ENCODE measurements around the gene RBBP5.

RBBP5 gene

GRCh38 chr1:205054013-205054412 is 67.8 kb downstream of the RBBP5 start:
- DNase-seq = no peak

GRCh38 chr1:205053296-205053695 is 68.5 kb downstream of the RBBP5 start:
- DNase-seq = no peak

- DNase-seq = no peak
Measured at GRCh38 chr1:205052690-205053089, 69.1 kb downstream of the RBBP5 start.

GRCh38 chr1:205049479-205049878 is 72.3 kb downstream of the RBBP5 start:
- no peak for DNase-seq

- DNase-seq = no peak
Measured at GRCh38 chr1:205048382-205048781, 73.4 kb downstream of the RBBP5 start.

GRCh38 chr1:205047764-205048231 is 74.0 kb downstream of the RBBP5 start:
- DNase-seq = no peak

- no peak for DNase-seq
Measured at GRCh38 chr1:205046870-205047269, 74.9 kb downstream of the RBBP5 start.

- no peak for DNase-seq
Measured at GRCh38 chr1:205045146-205045545, 76.6 kb downstream of the RBBP5 start.

GRCh38 chr1:205044741-205045140 is 77.0 kb downstream of the RBBP5 start:
- DNase-seq = no peak

GRCh38 chr1:205043866-205044265 is 77.9 kb downstream of the RBBP5 start:
- DNase-seq = no peak

- peak; percentile 6 for DNase-seq
Measured at GRCh38 chr1:205042911-205043806, 78.6 kb downstream of the RBBP5 start, which contains the start of gene CNTN2. TSS of gene CNTN2 (plus strand) at chr1:205043212. CDS start at chr1:205053186, 9,974 bp downstream.

- DNase-seq = no peak
Measured at GRCh38 chr1:205041998-205042910, 79.5 kb downstream of the RBBP5 start.

GRCh38 chr1:205041001-205041715 is 80.6 kb downstream of the RBBP5 start:
- no peak for DNase-seq

GRCh38 chr1:205038132-205038786 is 83.5 kb downstream of the RBBP5 start:
- DNase-seq = no peak

- DNase-seq = no peak
Measured at GRCh38 chr1:205037539-205037938, 84.2 kb downstream of the RBBP5 start.

All from EL (cell line).